Liver (tissue), 9 donors: Measurements from ENCODE around the gene ABLIM2. TPM values are rescaled to one million over a fixed set of nuclear protein-coding genes. Genes with fewer than 3 reads are reported as not detected.

Source experiments
- DNase-seq: peaks from one replicate; pipeline ENCODE4 v3.0.0-alpha.2; 2017; ENCODE audit warnings: low spot score
- H3K27ac ChIP-seq, 2 donors: one replicate each; pipeline ENCODE4 v1.7.0; 2013; ENCODE audit warnings: inconsistent platforms in 2 of 2, low read length in 2 of 2, control low read depth in 1 of 2, low read depth in 1 of 2, mild to moderate bottlenecking in 1 of 2
- H3K27me3 ChIP-seq, 4 donors: one replicate each; pipeline versions ENCODE4 v1.6.1 to v1.7.0; 2013; ENCODE audit warnings: low read length in 3 of 4, inconsistent platforms in 1 of 4, mild to moderate bottlenecking in 1 of 4, moderate library complexity in 1 of 4; ENCODE audit not compliant: control insufficient read depth in 4 of 4, insufficient read depth in 4 of 4
- H3K36me3 ChIP-seq, 4 donors: one replicate each; pipeline versions ENCODE4 v1.6.1 to v1.7.0; 2013; ENCODE audit warnings: low read length in 3 of 4, mild to moderate bottlenecking in 3 of 4, low read depth in 1 of 4, moderate library complexity in 1 of 4; ENCODE audit not compliant: control insufficient read depth in 4 of 4, insufficient read depth in 3 of 4
- H3K4me1 ChIP-seq, 4 donors: one replicate each; pipeline versions ENCODE4 v1.6.1 to v1.7.0; 2013; ENCODE audit warnings: low read length in 3 of 4, mild to moderate bottlenecking in 3 of 4, moderate library complexity in 1 of 4; ENCODE audit not compliant: control insufficient read depth in 4 of 4, insufficient read depth in 4 of 4
- H3K4me3 ChIP-seq, 3 donors: one replicate each; pipeline versions ENCODE4 v1.6.1 to v1.7.0; 2013; ENCODE audit warnings: low read length in 3 of 3, control low read depth in 1 of 3, low read depth in 1 of 3, mild to moderate bottlenecking in 1 of 3
- H3K9ac ChIP-seq, 2 donors: one replicate each; pipeline ENCODE4 v1.7.0; 2013; ENCODE audit warnings: low read length in 2 of 2, mild to moderate bottlenecking in 2 of 2, moderate library complexity in 2 of 2, control low read depth in 1 of 2, low read depth in 1 of 2
- H3K9me3 ChIP-seq, 4 donors: one replicate each; pipeline versions ENCODE4 v1.6.1 to v1.7.0; 2013; ENCODE audit warnings: low read length in 3 of 4; ENCODE audit not compliant: control insufficient read depth in 4 of 4
- ATF3 ChIP-seq: IDR thresholded peaks from 2 replicates; pipeline ENCODE4 v1.6.1; 2016; ENCODE audit warnings: antibody characterized with exemption
- CTCF ChIP-seq: fragments of 150-350 bp; IDR thresholded peaks from 2 replicates; pipeline ENCODE4 v1.5.1; 2017; ENCODE audit warnings: improper control_type of control experiment, low read depth, low read length; ENCODE audit not compliant: missing input control
- EGR1 ChIP-seq, 2 donors: IDR thresholded peaks; 2 replicates each; pipeline ENCODE4 v1.6.1; 2016 to 2018; ENCODE audit warnings: antibody characterized with exemption in 2 of 2, low read depth in 2 of 2
- FOXA1 ChIP-seq: IDR thresholded peaks from 2 replicates; pipeline ENCODE4 v1.6.1; 2016; ENCODE audit warnings: antibody characterized with exemption
- FOXA2 ChIP-seq: IDR thresholded peaks from 2 replicates; pipeline ENCODE4 v1.6.1; 2016; ENCODE audit warnings: antibody characterized with exemption
- GABPA ChIP-seq, 2 donors: IDR thresholded peaks in 1 of 2; conservative IDR thresholded peaks in 1 of 2; 2 replicates each; pipeline ENCODE4 v1.6.1; 2016; ENCODE audit warnings: antibody characterized with exemption in 2 of 2, mild to moderate bottlenecking in 1 of 2, moderate library complexity in 1 of 2
- HNF4A ChIP-seq, 2 donors: conservative IDR thresholded peaks; 2 replicates each; pipeline ENCODE4 v1.6.1; 2016; ENCODE audit warnings: antibody characterized with exemption in 2 of 2, mild to moderate bottlenecking in 2 of 2
- HNF4G ChIP-seq: IDR thresholded peaks from 2 replicates; pipeline ENCODE4 v1.6.1; 2016; ENCODE audit warnings: antibody characterized with exemption
- JUND ChIP-seq, 2 donors: IDR thresholded peaks; 2 replicates each; pipeline ENCODE4 v1.6.1; 2016; ENCODE audit warnings: antibody characterized with exemption in 2 of 2
- MAX ChIP-seq: IDR thresholded peaks from 2 replicates; pipeline ENCODE4 v1.6.1; 2016; ENCODE audit warnings: antibody characterized with exemption
- NR2F2 ChIP-seq: IDR thresholded peaks from 2 replicates; pipeline ENCODE4 v1.6.1; 2016; ENCODE audit warnings: antibody characterized with exemption
- RAD21 ChIP-seq, 2 donors: IDR thresholded peaks; 2 replicates each; pipeline ENCODE4 v1.6.1; 2016; ENCODE audit warnings: antibody characterized with exemption in 2 of 2, mild to moderate bottlenecking in 2 of 2
- REST ChIP-seq: IDR thresholded peaks from 2 replicates; pipeline ENCODE4 v1.6.1; 2016; ENCODE audit warnings: antibody characterized with exemption, mild to moderate bottlenecking
- RXRA ChIP-seq, 2 donors: IDR thresholded peaks; 2 replicates each; pipeline ENCODE4 v1.6.1; 2017 to 2018; ENCODE audit warnings: antibody characterized with exemption in 2 of 2, mild to moderate bottlenecking in 1 of 2
- SP1 ChIP-seq: IDR thresholded peaks from 2 replicates; pipeline ENCODE4 v1.6.1; 2018; ENCODE audit warnings: antibody characterized with exemption, mild to moderate bottlenecking
- TAF1 ChIP-seq: conservative IDR thresholded peaks from 2 replicates; pipeline ENCODE4 v1.6.1; 2016; ENCODE audit warnings: antibody characterized with exemption, mild to moderate bottlenecking
- YY1 ChIP-seq: IDR thresholded peaks from 2 replicates; pipeline ENCODE4 v1.6.1; 2016; ENCODE audit warnings: antibody characterized with exemption, mild to moderate bottlenecking
- ZBTB33 ChIP-seq: IDR thresholded peaks from 2 replicates; pipeline ENCODE4 v1.6.1; 2016; ENCODE audit warnings: antibody characterized with exemption
- WGBS: extraction: QIAGEN DNeasy Blood & Tissue Kit; methylation state at CpG from one replicate; pipeline ENCODE4 v1.1.7; 2013; 5-methylcytosine and 5-hydroxymethylcytosine counted together
- polyA plus RNA-seq, 2 donors: library from polyadenylated mRNA; stranded (reverse) in 1 of 2; unstranded in 1 of 2; fragments of 200-250 nt in 1 of 2; fragments of >200 nt in 1 of 2; fragmentation: Nextera tagmentation in 1 of 2; extraction: Ambion mirVana in 1 of 2; gene quantifications; one replicate each; pipeline versions ENCODE4 v1.2.1 to v1.2.3, GENCODE V29; 2013 to 2015
- total RNA-seq, 2 donors: library from RNA; depleted of rRNA; stranded (reverse); fragments of >200 nt; gene quantifications; one replicate each; pipeline ENCODE4 v1.2.3, GENCODE V29; 2014
- donor health status: healthy.
- donor health status: healthy.
- donor health status: healthy.
- donor health status: healthy.
- donor health status: healthy.

Gene ABLIM2
- total and polyA plus RNA-seq, 4 donors = 0.75 to 2.5 (median 0.93) TPM

GRCh38 chr4:8089862-8090261 is 68.8 kb downstream of the ABLIM2 start:
- no peak for DNase-seq
- peaks cover 0 to 4% (median under 1%) of the 10 kb centered on the region in 4 donors for H3K9me3 ChIP-seq
- 87% methylated on average over 7 of the region's 7 CpGs for WGBS
- no peaks in the 10 kb centered on the region for H3K4me1 ChIP-seq
- H3K27ac ChIP-seq = no peak overlapping the region
- H3K4me3 ChIP-seq = no peak overlapping the region
- TF ChIP-seq ATF3 (no peak), GABPA (IDR thresholded peaks at IDR 0.05 in 1 of 2, conservative IDR thresholded peaks at IDR 0.05 in 1 of 2) (no peak), NR2F2 (no peak), TAF1 (no peak), RXRA (IDR thresholded peaks at IDR 0.05) (no peak), RAD21 (IDR thresholded peaks at IDR 0.05) (no peak), ZBTB33 (no peak), FOXA1 (no peak), FOXA2 (no peak), CTCF (no peak), MAX (no peak), JUND (IDR thresholded peaks at IDR 0.05) (no peak), HNF4G (no peak), HNF4A (conservative IDR thresholded peaks at IDR 0.05) (no peak), REST (no peak), SP1 (no peak), YY1 (no peak)
- no peaks in the 10 kb centered on the region for H3K36me3 ChIP-seq
- no peaks in the 10 kb centered on the region for H3K27me3 ChIP-seq
- H3K9ac ChIP-seq = no peak overlapping the region

GRCh38 chr4:8088966-8089491 is 69.6 kb downstream of the ABLIM2 start:
- Histone ChIP-seq H3K9ac (no peak overlapping the region), H3K27ac (no peak overlapping the region), H3K4me1 (no peaks in the 10 kb centered on the region), H3K27me3 (no peaks in the 10 kb centered on the region), H3K9me3 (peaks cover 0 to 4% (median 0%) of the 10 kb centered on the region in 4 donors), H3K36me3 (no peaks in the 10 kb centered on the region), H3K4me3 (no peak overlapping the region)
- 93% methylated on average over 12 of the region's 12 CpGs for WGBS
- no peak for DNase-seq
- TF ChIP-seq EGR1 (IDR thresholded peaks at IDR 0.05; ENCODE audit: low read depth in 2 of 2) (no peak), CTCF (no peak), JUND (IDR thresholded peaks at IDR 0.05) (no peak)
